IPS-NIHi7 (cell line): ENCODE measurements around the gene C19orf12.
A peak's percentile ranks its signal among the peaks of the same experiment; 100 is the strongest.
"Not testable (repeated sequence)": the region's sequence is repeated elsewhere in the genome, so short reads cannot be mapped to it uniquely, and the experiment has no call there.

Source experiments
- DNase-seq: peaks from one replicate; pipeline ENCODE4 v3.0.0; 2012; ENCODE audit warnings: mixed read lengths; ENCODE audit errors: extremely low spot score

The C19orf12 gene

GRCh38 chr19:29731331-29731850 is 16.3 kb upstream of the C19orf12 start:
- no peak for DNase-seq

- no peak for DNase-seq
Measured at GRCh38 chr19:29727906-29728305, 12.8 kb upstream of the C19orf12 start.

DNA sequence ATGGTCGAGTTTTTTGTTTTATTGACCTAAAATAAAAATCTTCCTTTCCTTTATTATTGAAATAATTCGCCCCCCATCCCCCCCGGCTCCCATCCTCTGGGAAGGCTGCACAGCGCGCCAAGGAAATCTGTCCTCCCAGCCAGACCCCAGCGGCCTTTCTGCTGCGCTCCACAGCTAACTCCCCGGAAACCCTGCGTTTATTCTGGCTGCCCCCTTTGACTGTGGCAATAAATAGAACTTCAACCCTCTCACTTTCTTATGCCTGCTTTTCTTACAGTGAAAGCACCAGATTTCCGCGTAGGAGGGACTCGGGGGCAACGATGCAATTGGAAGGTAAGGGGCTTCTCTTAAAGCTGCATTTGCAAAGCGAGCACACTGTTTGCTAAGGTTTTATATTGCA is 9.7 kb upstream of the C19orf12 start:
- no peak for DNase-seq

DNA sequence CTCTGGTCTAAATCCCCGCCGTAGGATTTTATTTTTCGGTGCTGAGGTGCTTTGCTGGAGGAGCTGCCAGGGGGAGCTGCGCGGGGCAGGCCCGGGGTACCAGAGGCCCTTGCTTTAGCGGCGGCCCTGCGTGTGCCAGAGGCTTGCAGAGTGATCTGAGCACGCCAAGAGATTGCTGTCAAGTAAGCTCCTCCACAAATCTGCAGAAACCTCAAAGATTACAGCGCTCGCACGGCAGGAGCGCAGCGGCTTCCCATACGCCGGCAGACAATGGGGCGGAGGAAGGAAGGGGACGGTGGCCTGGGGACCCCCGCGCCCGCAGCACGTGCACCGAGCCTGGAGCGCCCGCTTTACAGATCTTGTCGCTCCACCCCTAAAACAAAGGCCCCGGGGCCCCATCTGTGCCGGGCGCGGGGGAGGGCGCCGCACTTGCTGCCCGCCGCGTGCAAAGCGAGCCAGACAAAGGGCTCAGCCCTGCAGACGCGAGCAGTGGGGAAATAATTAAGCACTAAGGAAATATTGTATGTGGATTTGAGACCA is 9.1 kb upstream of the C19orf12 start:
- DNase-seq = peak; percentile 45

GRCh38 chr19:29717051-29717450 is 2.0 kb upstream of the C19orf12 start:
- DNase-seq = no peak

DNA sequence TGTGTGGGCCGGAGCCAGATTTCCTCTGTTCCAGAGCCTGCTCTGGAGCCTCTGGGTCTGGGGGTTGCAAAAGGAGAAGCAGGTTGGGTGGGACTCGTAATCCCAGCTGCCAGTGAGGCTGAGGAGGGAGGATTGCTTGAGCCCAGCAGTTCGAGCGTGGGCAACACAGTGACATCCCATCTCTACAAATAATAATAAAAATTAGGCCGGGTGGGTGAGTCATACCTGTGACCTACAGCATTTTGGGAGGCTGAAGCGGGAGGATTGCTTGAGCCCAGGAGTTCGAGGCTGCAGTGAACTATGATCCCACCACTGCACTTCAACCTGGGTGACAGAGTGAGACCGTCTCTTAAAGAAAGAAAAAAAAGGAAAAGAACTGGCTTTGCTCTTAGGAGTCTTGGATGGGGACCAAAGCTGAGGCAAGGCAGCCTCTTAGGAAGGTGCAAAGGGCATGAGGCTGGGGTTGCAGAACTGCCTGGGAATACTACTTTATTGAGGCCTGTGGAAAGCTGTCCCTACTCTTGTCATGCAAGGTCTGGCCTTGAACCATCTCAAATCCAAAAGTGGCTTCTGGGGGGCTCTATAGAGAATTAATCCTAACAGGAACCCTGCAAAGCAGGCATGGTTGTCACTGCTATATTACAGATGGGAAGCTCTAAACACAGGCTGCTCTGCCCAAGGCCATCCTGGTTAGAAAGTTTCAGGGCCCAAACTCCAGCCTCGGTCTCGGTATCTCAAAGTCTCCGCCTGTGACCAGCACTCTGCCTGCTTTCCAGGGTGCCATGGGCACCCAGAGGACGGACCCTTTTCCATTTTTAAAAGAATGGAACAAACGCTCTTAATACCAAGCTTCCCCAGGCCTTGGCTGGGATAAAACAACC is 880 bp upstream of the C19orf12 start:
- no peak for DNase-seq

DNA sequence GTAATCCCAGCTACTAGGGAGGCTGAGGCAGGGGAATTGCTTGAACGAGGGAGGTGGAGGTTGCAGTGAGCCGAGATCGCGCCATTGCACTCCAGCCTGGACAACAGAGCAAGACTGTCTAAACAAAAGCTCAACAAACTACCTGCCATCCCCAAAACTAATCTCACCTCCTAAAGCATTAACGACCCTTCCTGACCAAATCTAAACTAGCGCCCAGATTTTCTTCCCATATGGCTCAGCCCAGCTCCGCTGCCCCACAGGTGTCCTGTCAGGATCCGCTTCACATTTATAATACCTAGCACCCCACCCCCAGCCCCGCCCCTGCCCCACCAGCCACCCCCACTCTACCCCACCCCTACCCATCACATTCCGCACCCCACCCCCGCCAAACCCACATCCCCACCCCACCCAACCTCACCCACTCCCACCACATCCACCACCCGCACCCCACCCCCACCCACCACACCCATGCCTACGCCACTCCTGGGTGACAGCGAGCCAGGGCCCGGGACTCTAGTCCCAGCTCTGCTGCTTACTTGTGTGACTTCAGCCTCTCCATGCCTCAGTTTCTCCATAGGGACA is 599 bp downstream of the C19orf12 start:
- no peak for DNase-seq

- no peak for DNase-seq
Measured at GRCh38 chr19:29712744-29713516, 2.1 kb downstream of the C19orf12 start.

DNA sequence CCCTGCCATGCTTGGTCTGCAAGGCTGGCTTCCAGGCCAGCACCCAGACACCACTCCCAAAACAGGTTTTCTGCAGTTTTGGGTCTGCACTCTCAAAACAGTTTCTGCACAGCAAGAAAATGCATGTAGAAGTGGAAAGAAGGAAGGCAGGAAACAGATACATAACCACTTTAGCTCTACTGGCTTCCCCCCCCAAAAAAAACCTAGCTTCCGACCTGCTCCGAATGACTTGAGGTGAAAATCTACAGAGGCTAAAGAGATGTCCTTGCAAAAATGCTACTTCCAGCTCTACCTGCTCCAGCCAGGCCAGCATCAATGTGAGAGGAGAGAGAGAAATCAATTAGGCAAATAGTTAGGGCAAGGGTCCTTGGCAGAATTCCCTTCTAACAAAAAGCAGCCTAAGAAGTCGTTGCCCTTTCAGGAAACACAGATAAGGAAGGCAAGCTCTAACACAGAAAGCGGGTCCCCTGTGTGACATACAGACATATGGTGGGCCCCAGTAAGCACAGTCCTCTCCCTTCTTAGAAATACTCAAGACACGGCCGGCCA is 3.4 kb downstream of the C19orf12 start:
- no peak for DNase-seq

DNA sequence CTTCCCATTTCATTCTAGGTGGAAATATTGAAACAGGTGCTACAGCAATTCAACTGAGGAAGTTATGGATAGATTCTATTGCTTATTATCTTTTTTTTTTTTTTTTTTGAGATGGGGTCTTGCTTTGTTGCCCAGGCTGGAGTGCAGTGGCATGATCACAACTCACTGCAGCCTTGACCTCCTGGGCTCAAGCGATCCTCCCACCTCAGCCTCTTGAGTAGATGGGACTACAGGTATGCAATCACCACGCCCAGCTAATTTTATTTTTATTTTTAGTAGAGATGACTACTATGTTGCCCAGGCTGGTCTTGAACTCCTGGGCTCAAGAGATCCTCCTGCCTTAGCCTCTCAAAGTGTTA is 5.6 kb downstream of the C19orf12 start:
- not testable (repeated sequence) for DNase-seq

DNA sequence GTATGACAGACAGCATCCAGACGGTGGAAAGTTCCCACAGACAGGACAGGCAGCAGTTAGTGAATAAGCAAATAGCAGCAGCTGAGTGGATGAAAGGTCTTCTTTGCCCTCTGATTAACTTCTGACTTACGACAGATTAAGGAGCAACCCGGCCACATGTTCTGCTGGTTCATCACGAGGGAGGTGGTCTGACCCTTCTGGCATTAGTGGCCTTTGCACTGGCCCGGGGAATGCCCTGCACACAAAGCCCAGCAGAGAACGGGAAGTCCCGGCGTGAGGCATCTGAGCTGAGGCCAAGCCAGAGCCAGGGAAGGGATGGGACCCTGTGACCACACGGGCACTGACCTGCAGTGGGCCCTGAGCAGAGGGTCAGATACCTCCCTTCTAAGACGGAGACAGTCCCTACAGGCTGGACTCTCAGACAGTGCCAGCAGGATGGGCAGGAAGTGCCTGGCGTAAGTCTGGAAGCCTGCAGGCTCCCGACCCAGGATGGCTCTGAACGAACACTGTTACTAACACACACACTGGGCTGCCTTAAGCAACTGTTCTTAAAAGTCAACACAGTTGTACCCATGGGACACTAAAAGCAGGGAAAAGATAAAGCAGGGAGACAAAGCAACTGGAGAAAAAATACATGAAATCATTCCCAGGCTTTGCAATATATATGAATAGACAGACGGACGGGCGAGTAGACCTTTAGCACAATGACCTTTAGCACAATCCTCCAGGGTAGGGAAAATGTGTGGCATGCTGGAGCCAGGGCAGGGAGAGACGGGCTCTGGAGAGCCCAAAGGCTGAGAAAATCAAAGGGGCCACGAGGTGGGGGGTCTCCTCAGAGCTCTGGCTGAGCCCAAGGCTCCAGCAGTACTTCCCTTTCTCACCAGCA is 6.3 kb downstream of the C19orf12 start:
- no peak for DNase-seq

GRCh38 chr19:29706635-29707034 is 8.4 kb downstream of the C19orf12 start:
- DNase-seq = no peak

- no peak for DNase-seq
Measured at GRCh38 chr19:29705706-29706105, 9.4 kb downstream of the C19orf12 start.

- no peak for DNase-seq
Measured at GRCh38 chr19:29704562-29705558, 10.2 kb downstream of the C19orf12 start.

- no peak for DNase-seq
Measured at GRCh38 chr19:29702963-29703320, 12.1 kb downstream of the C19orf12 start.

- no peak for DNase-seq
Measured at GRCh38 chr19:29702161-29702962, 12.7 kb downstream of the C19orf12 start.

GRCh38 chr19:29700498-29700897 is 14.6 kb downstream of the C19orf12 start:
- no peak for DNase-seq

DNA sequence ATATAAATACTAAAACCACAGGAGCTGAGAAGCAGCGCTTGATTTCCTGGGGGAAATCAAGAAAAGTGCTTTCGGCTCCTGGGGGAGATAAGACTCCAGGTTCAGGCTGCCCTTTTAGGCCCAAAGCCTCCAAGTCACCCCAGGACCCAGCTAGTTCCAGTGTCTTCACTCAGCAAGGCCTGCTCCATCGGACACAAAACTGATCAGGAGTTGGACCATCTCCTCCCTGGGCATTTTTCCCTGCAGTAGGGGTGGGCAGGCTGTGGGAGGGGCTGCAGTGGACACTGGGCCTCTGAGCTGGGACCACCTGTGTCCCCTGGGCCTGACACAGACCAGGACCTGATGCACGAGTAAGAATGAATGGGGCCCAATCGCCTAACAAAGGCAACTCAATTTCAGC is 15.2 kb downstream of the C19orf12 start:
- DNase-seq = no peak
